ENCODE measurements around the gene MTHFSD.

The MTHFSD gene

DNA sequence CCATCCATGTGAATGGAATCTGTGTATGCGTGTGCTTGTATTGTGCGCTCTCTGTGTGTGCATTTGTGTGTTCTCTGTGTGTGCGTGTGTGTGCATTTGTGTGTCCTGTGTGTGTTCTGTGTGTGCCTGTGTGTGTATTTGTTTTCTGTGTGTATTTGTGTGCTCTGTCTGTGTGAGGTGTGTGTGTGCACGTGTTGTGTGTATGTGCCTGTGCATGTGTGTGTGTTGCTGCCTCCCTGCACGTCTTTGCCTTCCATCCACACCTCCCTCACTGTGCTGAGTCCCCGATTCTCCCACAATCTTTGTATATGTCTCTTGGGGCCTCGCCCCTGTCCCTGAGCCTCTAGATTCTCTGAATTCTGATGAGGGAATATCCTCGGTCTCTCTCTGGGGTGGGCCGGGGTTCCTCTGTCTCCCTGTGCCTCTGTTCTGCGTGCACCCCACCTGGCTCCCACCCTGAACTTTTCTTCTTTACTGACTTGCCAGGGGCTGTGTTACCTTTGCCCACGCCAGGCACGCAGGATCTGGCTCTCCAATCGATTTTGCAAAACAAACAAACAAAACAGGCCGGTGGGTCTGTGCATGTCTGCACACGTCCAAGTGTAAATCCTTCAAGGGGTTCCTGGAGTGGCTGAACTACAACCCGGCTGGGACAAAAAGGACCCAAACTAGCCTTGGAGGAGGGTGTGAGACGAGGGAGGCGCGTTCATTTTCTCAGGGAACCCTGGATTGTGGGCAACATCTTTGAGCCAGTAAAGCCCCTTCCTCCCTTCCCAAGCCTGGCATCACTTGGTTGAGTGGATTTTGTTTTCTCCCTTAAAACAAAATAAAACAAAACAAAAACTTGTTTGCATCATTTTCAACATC, 52.8 kb downstream of the MTHFSD start:
- no peaks in the 10 kb centered on the region for H3K9me3 ChIP-seq (ENCODE audit: insufficient read depth, low read length, severe bottlenecking)
- H3K4me1 ChIP-seq (ENCODE audit: insufficient read depth, low read length) = no peaks in the 10 kb centered on the region
- ATAC-seq (ENCODE audit: insufficient read depth, low read depth) (no peak), DNase-seq (no peak)
- H3K4me3 ChIP-seq (ENCODE audit: low read depth in 1 of 2, low read length in 2 of 2) = no peak overlapping the region
- no peak for TF ChIP-seq CTCF (IDR thresholded peaks at IDR 0.05; ENCODE audit: borderline replicate concordance, extremely low read depth, low read length, poor library complexity, severe bottlenecking)
- TF ChIP-seq EZH2 (IDR thresholded peaks at IDR 0.05; ENCODE audit: borderline replicate concordance, low read depth, low read length, severe bottlenecking) = no peak
- H3K9ac ChIP-seq (ENCODE audit: low read depth, low read length) = no peak overlapping the region
- H3K27me3 ChIP-seq (ENCODE audit: insufficient read depth, low read length, poor library complexity) = peaks cover 25% of the 10 kb centered on the region
- no peak overlapping the region for H2AFZ ChIP-seq (ENCODE audit: low read depth, low read length)
- 0 out of 2 replicates have a peak, but pooled peaks cover 7% of the 10 kb centered on the region for H4K20me1 ChIP-seq (ENCODE audit: insufficient read depth, low read length)
- no peak overlapping the region for H3K4me2 ChIP-seq (ENCODE audit: insufficient read depth, low read length)
- no peak overlapping the region for H3K27ac ChIP-seq (ENCODE audit: low read length)
- H3K79me2 ChIP-seq (ENCODE audit: insufficient read depth, low read length) = no peaks in the 10 kb centered on the region
- H3K36me3 ChIP-seq (ENCODE audit: insufficient read depth, low read length) = no peaks in the 10 kb centered on the region

- no peak overlapping the region for H3K4me3 ChIP-seq (ENCODE audit: low read depth in 1 of 2, low read length in 2 of 2)
- no peak overlapping the region for H3K4me2 ChIP-seq (ENCODE audit: insufficient read depth, low read length)
- TF ChIP-seq CTCF (IDR thresholded peaks at IDR 0.05; ENCODE audit: borderline replicate concordance, extremely low read depth, low read length, poor library complexity, severe bottlenecking) (no peak), EZH2 (IDR thresholded peaks at IDR 0.05; ENCODE audit: borderline replicate concordance, low read depth, low read length, severe bottlenecking) (no peak)
- H3K9ac ChIP-seq (ENCODE audit: low read depth, low read length) = no peak overlapping the region
- H3K27me3 ChIP-seq (ENCODE audit: insufficient read depth, low read length, poor library complexity) = peaks cover 25% of the 10 kb centered on the region
- H2AFZ ChIP-seq (ENCODE audit: low read depth, low read length) = no peak overlapping the region
- H3K9me3 ChIP-seq (ENCODE audit: insufficient read depth, low read length, severe bottlenecking) = no peaks in the 10 kb centered on the region
- no peaks in the 10 kb centered on the region for H3K79me2 ChIP-seq (ENCODE audit: insufficient read depth, low read length)
- DNase-seq = no peak
- no peak for ATAC-seq (ENCODE audit: insufficient read depth, low read depth)
- H4K20me1 ChIP-seq (ENCODE audit: insufficient read depth, low read length) = 0 out of 2 replicates have a peak, but pooled peaks cover 7% of the 10 kb centered on the region
- H3K36me3 ChIP-seq (ENCODE audit: insufficient read depth, low read length) = no peaks in the 10 kb centered on the region
- no peaks in the 10 kb centered on the region for H3K4me1 ChIP-seq (ENCODE audit: insufficient read depth, low read length)
- H3K27ac ChIP-seq (ENCODE audit: low read length) = no peak overlapping the region
Observed at GRCh38 chr16:86500708-86501510, 54.1 kb downstream of the MTHFSD start.

DNA sequence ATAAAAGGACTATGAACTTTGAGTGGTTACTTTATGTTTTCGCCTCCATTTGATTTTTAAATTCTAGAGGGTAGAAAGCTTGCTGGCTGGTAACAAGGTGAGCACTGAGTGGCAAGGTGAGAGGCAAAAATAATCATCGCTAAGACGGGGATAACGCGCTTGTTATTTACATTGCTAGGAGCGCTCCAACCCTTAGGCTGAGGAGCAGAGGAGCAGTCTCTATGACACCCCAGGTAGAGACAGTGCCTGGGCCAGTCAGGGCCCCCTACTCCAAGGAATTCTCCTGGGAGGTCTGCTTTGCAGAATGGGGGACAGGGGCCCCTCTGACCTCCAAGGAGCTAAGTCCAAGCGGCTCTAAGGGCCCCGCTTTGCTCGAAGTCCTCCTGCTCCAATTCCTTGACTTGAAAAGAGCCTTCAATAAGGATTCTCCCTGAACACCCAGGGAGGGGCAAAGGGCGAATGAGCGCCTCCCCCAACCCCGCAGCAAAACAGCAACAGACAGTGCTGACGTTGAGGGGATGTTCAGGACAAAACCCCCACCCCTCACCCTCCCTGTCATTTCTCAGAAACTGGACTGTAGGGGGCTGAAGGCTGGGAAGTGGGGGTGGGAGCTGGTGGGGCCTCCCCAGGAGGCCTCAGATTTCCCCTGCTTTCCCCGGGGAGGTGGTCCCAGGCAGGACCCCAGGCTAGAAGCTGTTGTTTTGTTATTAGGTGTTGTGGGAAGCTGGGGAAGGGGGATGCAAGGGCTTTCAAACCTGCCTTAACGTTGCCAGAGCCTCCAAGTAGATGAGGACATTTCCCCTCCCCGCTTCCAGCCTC, 54.9 kb downstream of the MTHFSD start:
- no peak overlapping the region for H3K9ac ChIP-seq (ENCODE audit: low read depth, low read length)

More for the DNA sequence above, 54.9 kb downstream of the MTHFSD start:
- ATAC-seq (ENCODE audit: insufficient read depth, low read depth) (no peak), DNase-seq (no peak)
- Histone ChIP-seq H4K20me1 (ENCODE audit: insufficient read depth, low read length) (0 out of 2 replicates have a peak, but pooled peaks cover 7% of the 10 kb centered on the region), H3K4me3 (ENCODE audit: low read depth in 1 of 2, low read length in 2 of 2) (no peak overlapping the region), H3K79me2 (ENCODE audit: insufficient read depth, low read length) (no peaks in the 10 kb centered on the region), H3K27me3 (ENCODE audit: insufficient read depth, low read length, poor library complexity) (peaks cover 25% of the 10 kb centered on the region), H3K9me3 (ENCODE audit: insufficient read depth, low read length, severe bottlenecking) (no peaks in the 10 kb centered on the region), H3K36me3 (ENCODE audit: insufficient read depth, low read length) (no peaks in the 10 kb centered on the region), H3K4me2 (ENCODE audit: insufficient read depth, low read length) (no peak overlapping the region), H3K4me1 (ENCODE audit: insufficient read depth, low read length) (no peaks in the 10 kb centered on the region), H2AFZ (ENCODE audit: low read depth, low read length) (no peak overlapping the region), H3K27ac (ENCODE audit: low read length) (no peak overlapping the region)
- TF ChIP-seq CTCF (IDR thresholded peaks at IDR 0.05; ENCODE audit: borderline replicate concordance, extremely low read depth, low read length, poor library complexity, severe bottlenecking) (no peak), EZH2 (IDR thresholded peaks at IDR 0.05; ENCODE audit: borderline replicate concordance, low read depth, low read length, severe bottlenecking) (no peak)

Data from DND-41 (cell line).